Astrocyte (in vitro differentiated cells and primary cell): Measurements from ENCODE around the gene ATP1A3. TPM values are rescaled to one million over a fixed set of nuclear protein-coding genes. Genes with fewer than 3 reads are reported as not detected.

Source experiments
- DNase-seq: peaks from one replicate; pipeline ENCODE4 v3.0.0-alpha.2; 2010; ENCODE audit warnings: low read depth
- FAIRE-seq: peaks from 2 replicates; lab custom pipeline; 2011; peaks lifted over from hg19 to GRCh38; lab: Jason Lieb, UNC
- H2AFZ ChIP-seq: 2 replicates; pipeline ENCODE4 v1.6.0; 2012; ENCODE audit warnings: low read depth, low read length, inconsistent platforms
- H3K27ac ChIP-seq: 2 replicates; pipeline ENCODE4 v1.5.1; 2011; ENCODE audit warnings: low read depth, low read length, inconsistent platforms
- H3K27me3 ChIP-seq: 2 replicates; pipeline ENCODE4 v1.6.0; 2011; ENCODE audit warnings: low read length, inconsistent platforms; ENCODE audit not compliant: insufficient read depth
- H3K36me3 ChIP-seq: 2 replicates; pipeline ENCODE4 v1.5.1; 2011; ENCODE audit warnings: low read length, inconsistent platforms; ENCODE audit not compliant: insufficient read depth
- H3K4me1 ChIP-seq: 2 replicates; pipeline ENCODE4 v1.5.1; 2011; ENCODE audit warnings: low read length, inconsistent platforms; ENCODE audit not compliant: insufficient read depth
- H3K4me2 ChIP-seq: 2 replicates; pipeline ENCODE4 v1.6.0; 2012; ENCODE audit warnings: low read length, inconsistent platforms
- H3K4me3 ChIP-seq: 2 replicates; pipeline ENCODE4 v1.5.1; 2011; ENCODE audit warnings: low read depth, mild to moderate bottlenecking, low read length, inconsistent platforms; ENCODE audit not compliant: insufficient read depth
- H3K79me2 ChIP-seq: 2 replicates; pipeline ENCODE4 v1.6.0; 2012; ENCODE audit warnings: mild to moderate bottlenecking, low read length, inconsistent platforms; ENCODE audit not compliant: insufficient read depth
- H3K9ac ChIP-seq: 2 replicates; pipeline ENCODE4 v1.6.0; 2012; ENCODE audit warnings: mild to moderate bottlenecking, low read length, inconsistent platforms
- H3K9me3 ChIP-seq: 2 replicates; pipeline ENCODE4 v1.5.1; 2012; ENCODE audit warnings: low read depth, mild to moderate bottlenecking, low read length, inconsistent platforms; ENCODE audit not compliant: insufficient read depth
- H4K20me1 ChIP-seq: 2 replicates; pipeline ENCODE4 v1.6.0; 2012; ENCODE audit warnings: low read length, inconsistent platforms; ENCODE audit not compliant: insufficient read depth
- H3K27ac Mint-ChIP-seq: one replicate; pipeline ENCODE4 v1.8.0; 2021; ENCODE audit warnings: mild to moderate bottlenecking, mixed read lengths; ENCODE audit not compliant: unreplicated experiment
- H3K27me3 Mint-ChIP-seq: one replicate; pipeline ENCODE4 v1.8.0; 2021; ENCODE audit warnings: low read depth, mixed read lengths; ENCODE audit not compliant: unreplicated experiment
- H3K36me3 Mint-ChIP-seq: one replicate; pipeline ENCODE4 v1.8.0; 2021; ENCODE audit warnings: low read depth, mixed read lengths; ENCODE audit not compliant: unreplicated experiment
- H3K4me1 Mint-ChIP-seq: one replicate; pipeline ENCODE4 v1.8.0; 2021; ENCODE audit warnings: low read depth, mixed read lengths; ENCODE audit not compliant: unreplicated experiment
- H3K4me3 Mint-ChIP-seq: one replicate; pipeline ENCODE4 v1.8.0; 2021; ENCODE audit warnings: mild to moderate bottlenecking, moderate library complexity, mixed read lengths; ENCODE audit not compliant: unreplicated experiment
- H3K9me3 Mint-ChIP-seq: one replicate; pipeline ENCODE4 v1.8.0; 2021; ENCODE audit warnings: mild to moderate bottlenecking, mixed read lengths; ENCODE audit not compliant: unreplicated experiment
- EZH2 ChIP-seq: IDR thresholded peaks from 2 replicates; pipeline ENCODE4 v1.6.1; 2012; ENCODE audit warnings: mild to moderate bottlenecking, low read length, inconsistent platforms; ENCODE audit not compliant: insufficient read depth
- total RNA-seq: library from RNA; stranded (reverse); gene quantifications from 2 replicates; pipeline ENCODE4 v1.2.1, GENCODE V29; 2021
- TF ChIP-seq, protein P1 (sequence below): IDR thresholded peaks from 2 replicates; pipeline ENCODE4 v1.5.1; 2011; ENCODE audit warnings: low read depth, mild to moderate bottlenecking, inconsistent platforms, low read length, moderate library complexity; ENCODE audit not compliant: insufficient read depth

ATP1A3 gene
- total RNA-seq, 1 donor from 2014 or later = 3.4 TPM

DNA sequence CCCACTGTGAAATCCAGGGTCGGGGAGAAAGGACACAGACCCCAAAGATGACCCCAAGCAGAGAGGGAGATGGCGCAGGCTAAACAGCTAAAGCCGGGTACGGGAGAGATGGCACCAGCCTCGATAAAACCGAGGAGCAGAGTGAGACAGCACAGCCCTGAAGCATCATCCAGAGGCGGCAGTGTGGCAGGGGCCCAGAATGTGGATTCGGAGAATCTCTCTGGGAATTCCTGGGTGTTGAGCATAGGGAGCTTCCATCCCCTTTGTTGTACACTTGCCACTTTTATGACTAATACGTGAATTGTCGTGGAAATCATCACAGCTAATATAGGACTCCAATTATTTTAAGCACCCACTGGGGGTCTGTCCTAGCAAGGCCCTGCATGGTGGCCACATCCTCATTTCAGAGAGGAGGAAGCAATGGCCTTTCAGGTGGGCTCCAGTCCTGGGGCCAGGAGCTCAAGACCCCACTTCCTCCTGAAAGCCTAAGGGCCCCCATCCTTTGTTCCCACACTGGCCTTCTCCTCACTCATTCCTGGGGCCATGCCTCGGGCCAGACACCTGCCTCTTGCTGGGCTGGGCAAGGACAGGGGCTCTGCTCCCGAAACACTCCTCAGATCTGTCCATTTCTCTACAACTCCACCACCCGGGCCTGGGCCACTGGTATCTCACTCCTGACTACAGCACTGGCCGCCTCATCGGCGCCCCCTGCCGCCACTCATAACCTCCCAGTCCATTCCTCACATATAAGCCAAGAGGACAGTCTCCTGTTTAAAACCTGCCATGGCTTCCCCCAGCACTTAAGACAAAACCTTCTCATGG lies 29.3 kb upstream of the ATP1A3 start:
- H3K4me1 Mint-ChIP-seq = peaks cover 20% of the 10 kb centered on the region
- peaks cover 10% of the 10 kb centered on the region for H3K27me3 Mint-ChIP-seq
- no peaks in the 10 kb centered on the region for H3K36me3 ChIP-seq
- H3K9me3 ChIP-seq = no peaks in the 10 kb centered on the region
- peaks cover 12% of the 10 kb centered on the region for H3K4me1 ChIP-seq
- no peaks in the 10 kb centered on the region for H3K27me3 ChIP-seq
- H4K20me1 ChIP-seq = peaks cover 5% of the 10 kb centered on the region
- H3K4me2 ChIP-seq = no peak overlapping the region
- H2AFZ ChIP-seq = no peak overlapping the region
- H3K36me3 Mint-ChIP-seq = peaks cover 9% of the 10 kb centered on the region
- no peak overlapping the region for H3K4me3 ChIP-seq
- TF ChIP-seq, protein P1, sequence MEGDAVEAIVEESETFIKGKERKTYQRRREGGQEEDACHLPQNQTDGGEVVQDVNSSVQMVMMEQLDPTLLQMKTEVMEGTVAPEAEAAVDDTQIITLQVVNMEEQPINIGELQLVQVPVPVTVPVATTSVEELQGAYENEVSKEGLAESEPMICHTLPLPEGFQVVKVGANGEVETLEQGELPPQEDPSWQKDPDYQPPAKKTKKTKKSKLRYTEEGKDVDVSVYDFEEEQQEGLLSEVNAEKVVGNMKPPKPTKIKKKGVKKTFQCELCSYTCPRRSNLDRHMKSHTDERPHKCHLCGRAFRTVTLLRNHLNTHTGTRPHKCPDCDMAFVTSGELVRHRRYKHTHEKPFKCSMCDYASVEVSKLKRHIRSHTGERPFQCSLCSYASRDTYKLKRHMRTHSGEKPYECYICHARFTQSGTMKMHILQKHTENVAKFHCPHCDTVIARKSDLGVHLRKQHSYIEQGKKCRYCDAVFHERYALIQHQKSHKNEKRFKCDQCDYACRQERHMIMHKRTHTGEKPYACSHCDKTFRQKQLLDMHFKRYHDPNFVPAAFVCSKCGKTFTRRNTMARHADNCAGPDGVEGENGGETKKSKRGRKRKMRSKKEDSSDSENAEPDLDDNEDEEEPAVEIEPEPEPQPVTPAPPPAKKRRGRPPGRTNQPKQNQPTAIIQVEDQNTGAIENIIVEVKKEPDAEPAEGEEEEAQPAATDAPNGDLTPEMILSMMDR = peak; percentile 15
- TF ChIP-seq EZH2 = no peak
- no peak for DNase-seq
- H3K9ac ChIP-seq = no peak overlapping the region
- peaks cover 7% of the 10 kb centered on the region for H3K9me3 Mint-ChIP-seq
- peak overlapping the region; percentile 1 for H3K27ac Mint-ChIP-seq
- H3K27ac ChIP-seq = no peak overlapping the region
- no peak for FAIRE-seq
- H3K79me2 ChIP-seq = no peaks in the 10 kb centered on the region
- H3K4me3 Mint-ChIP-seq = peak overlapping the region; percentile 31

DNA sequence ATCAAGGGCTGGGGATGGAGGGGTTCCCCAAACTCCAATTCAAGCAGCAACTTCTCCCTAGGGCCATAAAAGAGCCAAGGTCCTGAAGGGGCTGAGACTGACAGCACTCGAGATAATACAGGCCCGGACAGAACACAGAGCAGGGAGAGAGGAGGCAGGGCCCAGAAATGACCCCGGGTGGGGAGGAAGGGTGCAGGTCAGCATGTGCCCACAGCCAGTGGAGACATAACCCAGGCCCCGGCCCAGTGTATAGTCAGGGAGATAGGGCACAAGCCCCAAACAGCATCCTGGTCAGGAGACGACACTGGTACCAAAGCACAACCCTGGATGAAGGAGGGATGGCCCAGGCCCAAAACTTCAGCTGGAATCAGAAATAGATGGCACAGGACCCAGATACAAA lies 28.6 kb upstream of the ATP1A3 start:
- Mint-ChIP-seq H3K27me3 (peaks cover 10% of the 10 kb centered on the region), H3K36me3 (peaks cover 10% of the 10 kb centered on the region), H3K4me1 (peaks cover 22% of the 10 kb centered on the region), H3K27ac (no peak overlapping the region), H3K4me3 (peak overlapping the region; percentile 31), H3K9me3 (peaks cover 8% of the 10 kb centered on the region)
- peaks cover 5% of the 10 kb centered on the region for H4K20me1 ChIP-seq
- no peaks in the 10 kb centered on the region for H3K9me3 ChIP-seq
- no peak overlapping the region for H3K4me3 ChIP-seq
- no peaks in the 10 kb centered on the region for H3K36me3 ChIP-seq
- H3K27ac ChIP-seq = no peak overlapping the region
- H2AFZ ChIP-seq = no peak overlapping the region
- no peak overlapping the region for H3K9ac ChIP-seq
- H3K4me1 ChIP-seq = peaks cover 12% of the 10 kb centered on the region
- H3K27me3 ChIP-seq = no peaks in the 10 kb centered on the region
- TF ChIP-seq, protein P1 = no peak
- no peak for TF ChIP-seq EZH2
- H3K79me2 ChIP-seq = no peaks in the 10 kb centered on the region
- FAIRE-seq = no peak
- no peak overlapping the region for H3K4me2 ChIP-seq
- no peak for DNase-seq

DNA sequence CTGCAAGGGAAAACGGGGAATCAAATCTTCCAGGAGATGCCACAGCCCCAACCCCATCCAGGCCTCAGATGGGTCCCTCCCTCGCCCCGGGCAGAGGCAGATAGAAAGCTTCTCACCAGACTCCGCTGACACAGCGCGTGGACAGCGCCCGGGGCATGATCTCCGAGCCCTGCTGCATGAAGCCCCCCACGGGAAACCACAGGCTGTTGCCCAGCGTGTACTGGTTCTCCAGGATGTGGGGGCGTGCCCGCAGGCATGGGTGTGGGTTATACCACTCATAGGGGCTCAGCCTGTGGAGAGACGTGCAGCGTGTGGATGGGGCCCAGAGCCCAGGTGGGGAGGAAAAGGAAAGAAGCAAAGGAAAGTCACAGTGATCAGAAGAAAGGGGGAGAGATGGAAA lies 27.2 kb upstream of the ATP1A3 start:
- Histone ChIP-seq H3K4me3 (no peak overlapping the region), H3K36me3 (no peaks in the 10 kb centered on the region), H2AFZ (no peak overlapping the region), H3K9ac (no peak overlapping the region), H3K79me2 (no peaks in the 10 kb centered on the region), H3K27me3 (no peaks in the 10 kb centered on the region), H3K27ac (no peak overlapping the region), H3K4me1 (peaks cover 12% of the 10 kb centered on the region), H3K9me3 (no peaks in the 10 kb centered on the region), H4K20me1 (peaks cover 5% of the 10 kb centered on the region), H3K4me2 (no peak overlapping the region)
- TF ChIP-seq EZH2 = no peak
- TF ChIP-seq, protein P1 = no peak
- H3K9me3 Mint-ChIP-seq = peaks cover 11% of the 10 kb centered on the region
- H3K36me3 Mint-ChIP-seq = peaks cover 13% of the 10 kb centered on the region
- peaks cover 10% of the 10 kb centered on the region for H3K27me3 Mint-ChIP-seq
- FAIRE-seq (no peak), DNase-seq (no peak)
- H3K27ac Mint-ChIP-seq = no peak overlapping the region
- no peak overlapping the region for H3K4me3 Mint-ChIP-seq
- peaks cover 25% of the 10 kb centered on the region for H3K4me1 Mint-ChIP-seq
